GM18511 (cell line): ENCODE results near the gene TRRAP.

Experiments
- ATAC-seq: cut with Tn5 transposase; IDR thresholded peaks from one replicate; pipeline ENCODE4 v1.9.1; 2021; ENCODE audit warnings: mild to moderate bottlenecking, moderate library complexity; ENCODE audit not compliant: unreplicated experiment

Gene TRRAP

GRCh38 chr7:98982686-98983085 is 104.4 kb downstream of the TRRAP start:
- no peak for ATAC-seq

- ATAC-seq = no peak
These were observed 105.8 kb downstream of the TRRAP start for GRCh38 chr7:98984126-98984525.

- no peak for ATAC-seq
These were observed 107.1 kb downstream of the TRRAP start for GRCh38 chr7:98985406-98985805.

GRCh38 chr7:98985945-98986344 is 107.6 kb downstream of the TRRAP start:
- no peak for ATAC-seq

- no peak for ATAC-seq
These were observed 110.3 kb downstream of the TRRAP start for GRCh38 chr7:98988641-98989040.

GRCh38 chr7:98990356-98990755 is 112.0 kb downstream of the TRRAP start:
- no peak for ATAC-seq

GRCh38 chr7:98991141-98991540 is 112.8 kb downstream of the TRRAP start:
- no peak for ATAC-seq

GRCh38 chr7:98992076-98992475 is 113.7 kb downstream of the TRRAP start:
- ATAC-seq = no peak

- no peak for ATAC-seq
These were observed 114.9 kb downstream of the TRRAP start for GRCh38 chr7:98993024-98993897.

- ATAC-seq = no peak
These were observed 116.0 kb downstream of the TRRAP start for GRCh38 chr7:98994046-98994944.

GRCh38 chr7:98995111-98995510 is 116.8 kb downstream of the TRRAP start:
- no peak for ATAC-seq

GRCh38 chr7:98995523-98996149 is 117.3 kb downstream of the TRRAP start:
- ATAC-seq = no peak

- no peak for ATAC-seq
These were observed 117.8 kb downstream of the TRRAP start for GRCh38 chr7:98996150-98996552.

GRCh38 chr7:98997846-98998245 is 119.5 kb downstream of the TRRAP start:
- no peak for ATAC-seq

GRCh38 chr7:98998821-98999725 is 120.7 kb downstream of the TRRAP start:
- ATAC-seq = no peak

GRCh38 chr7:99000196-99000903 is 122.0 kb downstream of the TRRAP start:
- no peak for ATAC-seq

GRCh38 chr7:99000904-99001465 is 122.7 kb downstream of the TRRAP start:
- no peak for ATAC-seq

- ATAC-seq = no peak
These were observed 123.3 kb downstream of the TRRAP start for GRCh38 chr7:99001482-99002147.
